Heart left ventricle (tissue), 16 donors: ENCODE measurements around the gene TRIM29. TPM values are rescaled to one million over a fixed set of nuclear protein-coding genes. Genes with fewer than 3 reads are reported as not detected.
A peak's percentile ranks its signal among the peaks of the same experiment; 100 is the strongest.
"Not testable (repeated sequence)": the region's sequence is repeated elsewhere in the genome, so short reads cannot be mapped to it uniquely, and the experiment has no call there.

Experiments used
- ATAC-seq, 4 donors: fragments of 200-7000 bp; cut with Tn5 transposase; one replicate each; pipeline ENCODE4 v1.9.1; 2020 to 2022; ENCODE audit warnings: moderate library complexity in 4 of 4, mild to moderate bottlenecking in 3 of 4, moderate number of reproducible peaks in 1 of 4
- DNase-seq, 5 donors: peaks; one replicate each; pipeline ENCODE4 v3.0.0-alpha.2; 2020
- H3K27ac ChIP-seq, 12 donors: fragments of 200-600 bp; sonication (generic) in 4 of 12; one replicate each; pipeline versions ENCODE4 v1.5.0 to v1.8.0; 2016 to 2022; ENCODE audit warnings: mild to moderate bottlenecking in 2 of 12
- H3K27me3 ChIP-seq, 9 donors: fragments of 200-600 bp; sonication (generic) in 2 of 9; one replicate each; pipeline versions ENCODE4 v1.5.1 to v1.8.0; 2016 to 2022; ENCODE audit warnings: mild to moderate bottlenecking in 3 of 9
- H3K36me3 ChIP-seq, 9 donors: fragments of 200-600 bp; sonication (generic) in 2 of 9; one replicate each; pipeline versions ENCODE4 v1.5.0 to v1.8.0; 2018 to 2022; ENCODE audit warnings: mild to moderate bottlenecking in 2 of 9
- H3K4me1 ChIP-seq, 12 donors: fragments of 200-600 bp; sonication (generic) in 4 of 12; one replicate each; pipeline versions ENCODE4 v1.5.0 to v1.8.0; 2016 to 2022; ENCODE audit warnings: mild to moderate bottlenecking in 3 of 12
- H3K4me3 ChIP-seq, 12 donors: fragments of 200-600 bp; sonication (generic) in 4 of 12; one replicate each; pipeline versions ENCODE4 v1.5.0 to v1.8.0; 2017 to 2022; ENCODE audit warnings: mild to moderate bottlenecking in 9 of 12, moderate library complexity in 4 of 12
- H3K9me3 ChIP-seq, 12 donors: fragments of 200-600 bp; sonication (generic) in 4 of 12; one replicate each; pipeline versions ENCODE4 v1.5.0 to v1.8.0; 2016 to 2022; ENCODE audit warnings: mild to moderate bottlenecking in 1 of 12
- POLR2A ChIP-seq, 2 donors: fragments of 450-650 bp; IDR thresholded peaks; one replicate each; pipeline ENCODE4 v1.6.1; 2017; ENCODE audit warnings: antibody characterized with exemption in 2 of 2, mild to moderate bottlenecking in 2 of 2, moderate library complexity in 2 of 2
- WGBS, 4 donors: extraction: QIAGEN DNeasy Blood & Tissue Kit in 2 of 4; methylation state at CpG; one replicate each; pipeline versions ENCODE4 v1.1.5 to v1.1.7; 2013 to 2018; 5-methylcytosine and 5-hydroxymethylcytosine counted together
- intact Hi-C, 10 donors: fragments of 100-400 bp; cut with DNase I; formaldehyde crosslinking; loops; one replicate each; pipeline versions ENCODE4 v1.11.1 to v1.14.2; 2022
- polyA plus RNA-seq, 2 donors: library from polyadenylated mRNA; stranded (reverse); fragments of 200-250 nt; gene quantifications; one replicate each; pipeline ENCODE4 v1.2.3, GENCODE V29; 2013
- total RNA-seq, 9 donors: library from RNA; depleted of rRNA in 2 of 9; stranded (reverse); fragments of >200 nt in 2 of 9; fragmentation: NEBNext Ultra II Directional in 3 of 9; extraction: Animal tissue kit (Norgen Biotek cat#: 25700) in 3 of 9; gene quantifications; one replicate each; pipeline versions ENCODE4 v1.1.0 to v1.2.4, GENCODE V29; 2016 to 2023
- TF ChIP-seq, protein P1 (sequence below), 12 donors: fragments of 200-600 bp; sonication (generic) in 4 of 12; IDR thresholded peaks; one replicate each; pipeline versions ENCODE4 v1.5.0 to v1.8.0; 2018 to 2022; ENCODE audit warnings: antibody characterized with exemption in 12 of 12, mild to moderate bottlenecking in 5 of 12
- donor health status: ischemic (EF 13 %, LVEDD 7.1; RV severe dilation, severe dysfunction).
- donor health status: healthy with polysubstance abuse.
- donor health status: DM: no; HTN: yes; CAD: no.
- donor health status: DM: no; HTN: no; CAD: no.
- donor health status: ischemic (EF 25% LVEDD 6.9; RV normal size, moderate dysfunction).
- donor health status: ischemic (EF 25% LVEDD 5.7; RV mildly dilated, moderate dysfunction).
- donor health status: healthy.
- donor health status: DM: yes; HTN: yes; CAD: no.
- donor health status: ischemic (EF 35%, LVEDD 5.7; RV mildly dilated, moderate dysfunction).
- donor health status: nonischemic (EF 11% LVEDD 7.7; RV severe dilation, severe dysfunction).
- donor health status: DM: yes; HTN: yes; CAD: no.
- donor health status: PGD.
- donor health status: ischemic (EF 29% LVEDD 5.4; RV normal size, mild dysfunction).
- donor health status: nonischemic (EF 23%, LVEDD 6.1; RV moderate dilation, normal function).

Gene TRIM29
- total and polyA plus RNA-seq, 11 donors = 0.14 to 6.4 (median 0.56) TPM; not detected in 8

DNA sequence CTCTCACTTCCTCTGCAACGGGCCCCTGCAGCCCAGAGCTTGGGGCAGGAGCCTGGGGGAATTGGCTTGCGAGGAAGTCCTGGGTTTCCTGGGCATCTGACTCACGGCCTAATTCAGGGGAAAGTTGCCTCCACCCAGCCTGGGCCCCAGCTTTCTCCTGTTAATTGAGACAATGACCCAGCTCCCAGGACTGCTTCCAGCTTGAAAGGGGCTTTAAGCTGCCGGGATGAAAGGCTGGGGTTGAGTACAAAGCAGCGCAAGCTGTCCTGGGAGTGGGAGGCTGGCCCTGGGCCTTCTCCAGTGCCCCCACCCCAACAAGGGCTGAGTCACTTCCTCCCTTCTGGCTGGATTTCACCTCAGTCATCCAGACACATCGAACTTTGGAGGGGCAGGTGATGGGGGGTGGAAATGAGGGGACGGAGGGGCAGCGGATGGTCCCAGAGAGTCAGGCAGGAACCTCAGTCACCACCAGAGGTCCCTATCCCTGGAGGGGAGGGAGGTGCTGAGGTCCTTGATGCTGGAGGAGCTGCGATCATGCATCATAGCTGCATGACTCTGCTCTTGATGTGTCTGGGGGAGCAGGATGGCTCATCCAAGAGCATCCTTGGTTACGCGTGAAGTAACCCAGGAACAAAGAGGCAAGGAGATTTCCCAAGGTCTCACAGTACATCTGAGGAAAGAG, 42.8 kb upstream of the TRIM29 start:
- WGBS, 4 donors = 66 to 72% (median 68%) methylated on average over 8 to 11 of the region's 11 CpGs

DNA sequence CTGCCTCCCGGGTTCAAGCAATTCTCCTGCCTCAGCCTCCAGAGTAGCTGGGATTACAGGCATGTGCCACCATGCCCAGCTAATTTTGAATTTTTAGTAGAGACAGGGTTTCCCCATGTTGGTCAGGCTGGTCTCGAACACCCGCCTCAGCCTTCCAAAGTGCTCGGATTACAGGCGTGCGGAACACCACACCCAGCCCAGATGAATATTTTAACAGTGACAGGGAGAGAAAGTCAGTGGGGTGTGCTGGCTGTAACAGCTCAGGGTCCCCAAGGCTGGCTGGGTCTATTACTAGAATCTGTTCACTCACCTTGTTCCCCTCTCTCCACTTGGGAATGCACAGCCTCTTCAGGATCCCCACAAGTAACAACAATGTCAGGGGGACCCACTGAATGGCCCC, 42.1 kb upstream of the TRIM29 start:
- not testable (repeated sequence) for H3K9me3 ChIP-seq, H3K27me3 ChIP-seq, ATAC-seq, H3K4me3 ChIP-seq, H3K36me3 ChIP-seq
- intact Hi-C loops = loop anchor here in 2 of 10 donors (5.0 kb wide), 1 partner anchor 37 kb away; no protein-coding TSS in a partner anchor
- Histone ChIP-seq H3K4me1 (peaks cover 0 to 59% (median 20%) of the 10 kb centered on the region in 12 donors), H3K27ac (peak overlapping the region in 8 of 12 donors; percentile 11 to 56 (median 28))
- WGBS, 4 donors = 84 to 95% (median 90%) methylated on average over 6 of the region's 6 CpGs
- peak in 1 of 5 donors; percentile 18 for DNase-seq

More for the DNA sequence above, 42.8 kb upstream of the TRIM29 start:
- Histone ChIP-seq H3K27me3 (peaks cover 0 to 5% (median 0%) of the 10 kb centered on the region in 9 donors), H3K36me3 (no peaks in the 10 kb centered on the region), H3K4me1 (peaks cover 0 to 64% (median 20%) of the 10 kb centered on the region in 12 donors), H3K4me3 (no peak overlapping the region), H3K9me3 (no peaks in the 10 kb centered on the region), H3K27ac (peak overlapping the region in 8 of 12 donors; percentile 6 to 47 (median 26))
- no peak for TF ChIP-seq POLR2A (IDR thresholded peaks at IDR 0.05)
- TF ChIP-seq, protein P1, sequence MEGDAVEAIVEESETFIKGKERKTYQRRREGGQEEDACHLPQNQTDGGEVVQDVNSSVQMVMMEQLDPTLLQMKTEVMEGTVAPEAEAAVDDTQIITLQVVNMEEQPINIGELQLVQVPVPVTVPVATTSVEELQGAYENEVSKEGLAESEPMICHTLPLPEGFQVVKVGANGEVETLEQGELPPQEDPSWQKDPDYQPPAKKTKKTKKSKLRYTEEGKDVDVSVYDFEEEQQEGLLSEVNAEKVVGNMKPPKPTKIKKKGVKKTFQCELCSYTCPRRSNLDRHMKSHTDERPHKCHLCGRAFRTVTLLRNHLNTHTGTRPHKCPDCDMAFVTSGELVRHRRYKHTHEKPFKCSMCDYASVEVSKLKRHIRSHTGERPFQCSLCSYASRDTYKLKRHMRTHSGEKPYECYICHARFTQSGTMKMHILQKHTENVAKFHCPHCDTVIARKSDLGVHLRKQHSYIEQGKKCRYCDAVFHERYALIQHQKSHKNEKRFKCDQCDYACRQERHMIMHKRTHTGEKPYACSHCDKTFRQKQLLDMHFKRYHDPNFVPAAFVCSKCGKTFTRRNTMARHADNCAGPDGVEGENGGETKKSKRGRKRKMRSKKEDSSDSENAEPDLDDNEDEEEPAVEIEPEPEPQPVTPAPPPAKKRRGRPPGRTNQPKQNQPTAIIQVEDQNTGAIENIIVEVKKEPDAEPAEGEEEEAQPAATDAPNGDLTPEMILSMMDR (IDR thresholded peaks at IDR 0.05) = peak in 2 of 12 donors; percentile 6 to 17
- ATAC-seq (peak in 1 of 4 donors; percentile 18), DNase-seq (peak in 2 of 5 donors; percentile 62 to 66)
- intact Hi-C loops = loop anchor here in 2 of 10 donors (5.0 kb wide), 1 partner anchor 37 kb away; no protein-coding TSS in a partner anchor

DNA sequence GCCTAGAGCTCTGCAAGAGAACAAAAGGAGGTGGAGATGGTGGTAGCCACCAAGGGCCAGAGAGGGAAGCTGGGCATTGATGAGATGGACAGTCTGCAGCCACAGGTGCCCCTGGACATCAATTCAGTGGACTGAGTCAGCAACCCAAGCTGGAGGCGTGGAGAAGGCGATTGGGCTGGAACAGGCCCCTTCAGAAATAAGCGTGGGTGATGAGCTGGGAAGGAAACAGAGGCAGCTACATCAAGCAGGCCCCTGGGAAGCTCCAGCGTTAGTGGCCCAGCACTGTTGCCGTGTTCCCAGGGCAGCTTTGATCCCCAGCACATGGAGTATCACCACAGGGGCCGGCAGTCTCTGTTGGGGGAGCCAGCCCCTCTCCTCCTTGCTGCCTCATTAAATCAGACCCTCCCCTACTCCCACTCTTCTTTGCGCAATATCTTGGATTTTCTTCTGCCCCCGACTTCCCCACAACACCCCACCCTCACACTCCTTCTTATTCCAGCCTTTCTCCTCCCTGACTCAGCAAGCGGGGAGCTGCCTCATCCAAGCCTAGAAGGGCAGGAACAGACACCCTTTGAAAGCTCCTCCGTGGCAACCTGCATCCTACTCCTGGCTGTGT, 41.3 kb upstream of the TRIM29 start:
- H3K4me1 ChIP-seq = peaks cover 0 to 54% (median 20%) of the 10 kb centered on the region in 12 donors
- DNase-seq = peak in 1 of 5 donors; percentile 51

DNA sequence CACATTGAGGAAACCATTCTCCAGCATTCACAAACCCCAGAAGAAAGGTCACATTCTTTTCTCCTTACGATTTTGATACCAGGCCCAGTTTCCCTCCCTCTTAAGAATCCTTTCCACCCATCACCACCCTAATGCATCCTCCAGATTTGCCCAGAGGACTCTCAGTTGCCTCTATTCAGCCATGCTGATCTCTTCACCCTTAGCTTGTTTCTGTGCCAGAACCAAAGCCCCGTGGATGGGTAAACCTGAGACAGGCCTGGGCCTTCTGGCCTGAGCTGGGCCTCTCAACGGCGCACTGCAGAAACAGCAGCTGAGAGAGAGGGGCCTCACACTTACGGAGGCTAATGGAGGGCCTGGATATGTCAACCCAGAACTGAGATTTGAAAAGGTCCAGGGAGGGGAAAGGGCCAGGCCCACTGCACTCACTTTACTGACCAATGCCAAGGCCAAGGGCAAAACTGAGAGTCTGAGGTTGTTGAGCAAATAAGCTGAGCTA, 40.7 kb upstream of the TRIM29 start:
- H3K9me3 ChIP-seq = no peaks in the 10 kb centered on the region
- ATAC-seq (no peak), DNase-seq (peak in 1 of 5 donors; percentile 19)
- intact Hi-C loops = loop anchor here in 1 of 10 donors (5.0 kb wide), 1 partner anchor 34 kb away; the partner anchor contains the start of gene OAF
- H3K36me3 ChIP-seq = no peaks in the 10 kb centered on the region
- H3K27me3 ChIP-seq = peaks cover 0 to 7% (median 0%) of the 10 kb centered on the region in 9 donors
- peaks cover 0 to 48% (median 20%) of the 10 kb centered on the region in 12 donors for H3K4me1 ChIP-seq
- WGBS, 4 donors = 79 to 85% (median 81%) methylated on average over 5 of the region's 5 CpGs
- H3K4me3 ChIP-seq = no peak overlapping the region
- peak overlapping the region in 9 of 12 donors; percentile 0 to 59 (median 37) for H3K27ac ChIP-seq
- TF ChIP-seq POLR2A (IDR thresholded peaks at IDR 0.05) = no peak
- TF ChIP-seq, protein P1 (IDR thresholded peaks at IDR 0.05) = no peak

More for the DNA sequence above, 41.3 kb upstream of the TRIM29 start:
- no peak for TF ChIP-seq POLR2A (IDR thresholded peaks at IDR 0.05)
- TF ChIP-seq, protein P1 (IDR thresholded peaks at IDR 0.05) = no peak
- Histone ChIP-seq H3K27ac (peak overlapping the region in 10 of 12 donors; percentile 0 to 59 (median 37)), H3K4me3 (no peak overlapping the region), H3K9me3 (no peaks in the 10 kb centered on the region), H3K27me3 (peaks cover 0 to 5% (median 0%) of the 10 kb centered on the region in 9 donors), H3K36me3 (no peaks in the 10 kb centered on the region)
- WGBS, 4 donors = 76 to 89% (median 78%) methylated on average over 10 of the region's 10 CpGs
- peak in 3 of 4 donors; percentile 25 to 48 (median 47) for ATAC-seq
- intact Hi-C loops = loop anchor here in 1 of 10 donors (5.0 kb wide), 1 partner anchor 33 kb away; the partner anchor contains the start of gene OAF
